ENCODE data around the gene KLHL36.

Gene KLHL36

DNA sequence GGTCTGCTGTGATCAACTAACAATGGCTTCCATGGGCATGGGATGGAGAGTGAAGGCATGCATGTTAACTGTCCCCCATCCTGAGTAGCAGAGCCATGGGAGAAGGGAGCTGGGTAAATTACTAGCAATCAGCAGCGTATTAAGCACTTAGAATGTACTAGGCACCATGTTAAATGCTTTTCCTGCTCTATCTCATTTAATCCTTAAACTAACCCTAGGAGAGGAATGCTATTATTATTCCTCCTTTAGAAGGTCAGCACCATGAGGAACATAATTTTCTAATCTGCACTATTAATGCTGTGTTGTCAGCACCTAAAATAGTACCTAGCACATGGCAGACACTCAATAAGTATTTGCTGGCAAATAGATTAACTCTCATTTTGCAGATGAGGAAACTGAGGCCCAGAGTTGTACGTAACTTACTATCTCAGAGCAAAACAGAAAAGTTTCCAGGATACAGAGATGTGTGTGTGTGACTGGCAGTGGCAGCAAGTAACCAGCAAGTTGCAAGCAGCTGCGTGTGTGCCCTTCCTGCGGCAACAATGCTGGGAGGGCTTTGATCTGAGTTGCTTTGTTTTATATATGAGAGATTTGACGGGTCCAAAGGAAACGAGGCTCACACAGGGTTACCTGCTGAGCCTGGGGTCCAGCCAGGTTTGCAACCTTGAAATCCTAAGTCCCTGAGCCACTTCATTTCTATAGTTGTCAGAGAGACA lies 6.5 kb upstream of the KLHL36 start:
- DNase-seq (ENCODE audit: low read depth, low spot score) = no peak

- DNase-seq (ENCODE audit: low read depth, low spot score) = no peak
Observed at GRCh38 chr16:84643180-84643583, 5.1 kb upstream of the KLHL36 start.

DNA sequence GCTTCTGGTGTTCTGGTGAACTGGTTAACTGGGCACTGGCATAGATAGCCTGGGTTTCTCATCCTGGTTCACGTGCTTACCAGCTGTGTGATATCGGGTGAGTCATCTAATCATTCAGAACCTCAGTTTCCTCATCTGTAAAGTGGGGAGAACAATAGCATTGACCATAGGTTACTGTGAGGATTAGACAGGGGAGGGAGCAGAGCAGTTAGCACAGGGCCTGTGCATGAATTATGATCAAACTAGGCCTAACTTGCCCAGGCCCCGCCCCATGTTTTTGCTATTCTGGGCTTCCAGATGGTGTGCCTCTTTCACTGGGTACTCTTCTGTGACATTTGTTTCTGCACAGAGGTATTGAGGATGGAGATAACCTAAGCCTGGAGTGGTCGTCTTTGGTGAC lies 4.6 kb upstream of the KLHL36 start:
- DNase-seq (ENCODE audit: low read depth, low spot score) = no peak

GRCh38 chr16:84648595-84649510 lies 542 bp downstream of the KLHL36 start:
- no peak for DNase-seq (ENCODE audit: low read depth, low spot score)

- no peak for DNase-seq (ENCODE audit: low read depth, low spot score)
Observed at GRCh38 chr16:84649511-84649861, 1.2 kb downstream of the KLHL36 start.

DNA sequence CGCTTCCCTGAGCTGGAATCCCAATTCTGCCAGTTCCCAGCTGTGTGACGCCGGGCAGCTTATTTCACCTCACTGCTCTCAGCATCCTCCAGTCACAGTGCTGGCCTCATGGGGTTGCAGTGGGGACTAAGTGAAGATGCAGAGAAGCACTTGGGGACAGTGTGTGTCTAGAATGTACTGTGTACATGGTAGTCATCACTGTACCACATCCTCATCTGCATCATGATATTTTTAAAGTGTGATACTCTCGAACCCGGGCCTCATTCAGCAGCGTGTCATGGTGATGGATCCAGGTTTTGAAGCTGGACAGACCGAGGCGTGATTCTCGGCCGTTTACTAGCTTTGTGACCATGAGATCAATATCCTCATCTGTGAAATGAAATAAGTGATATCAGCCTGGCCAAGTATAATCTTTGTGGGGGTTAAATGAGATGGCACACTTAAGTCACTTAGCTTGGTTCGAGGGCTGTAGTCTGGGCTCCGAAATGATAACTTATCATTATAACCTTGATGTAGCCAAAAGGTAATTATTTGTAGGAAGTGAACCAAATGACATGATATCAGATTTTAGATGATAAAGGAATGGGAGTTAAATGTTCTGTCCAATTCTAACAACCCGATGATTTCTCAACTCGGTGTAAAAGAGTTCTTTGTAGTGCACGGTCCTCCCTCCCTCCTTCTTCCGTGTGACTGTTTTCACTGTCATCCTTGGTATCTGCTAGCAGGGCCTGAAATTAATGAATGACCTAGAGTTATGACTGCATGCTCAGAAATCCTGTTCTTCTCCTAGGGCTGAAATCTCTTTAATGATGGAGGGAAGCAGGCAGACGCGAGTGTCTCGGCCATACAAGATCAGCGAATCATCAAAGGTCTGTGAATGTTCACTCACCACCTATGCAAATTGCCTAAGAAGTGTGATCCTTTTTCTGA lies 2.0 kb downstream of the KLHL36 start:
- DNase-seq (ENCODE audit: low read depth, low spot score) = no peak

- no peak for DNase-seq (ENCODE audit: low read depth, low spot score)
Observed at GRCh38 chr16:84652566-84652965, 4.3 kb downstream of the KLHL36 start.

DNA sequence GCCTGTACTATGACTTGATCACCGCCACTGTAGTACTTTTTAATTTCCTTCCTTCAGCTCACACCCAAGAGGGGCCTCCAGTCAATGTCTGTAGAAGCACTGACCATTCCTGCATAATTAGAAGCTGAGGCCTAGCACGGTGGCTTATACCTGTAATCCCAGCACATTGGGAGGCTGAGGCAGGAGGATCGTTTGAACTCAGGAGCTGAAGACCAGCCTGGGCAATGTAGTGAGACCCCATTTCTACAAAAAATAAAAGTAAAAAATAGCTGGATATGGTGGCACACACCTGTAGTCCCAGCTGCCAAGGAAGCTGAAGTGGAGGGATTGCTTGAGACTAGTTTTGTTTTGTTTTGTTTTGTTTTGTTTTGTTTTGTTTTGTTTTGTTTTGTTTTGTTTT lies 5.9 kb downstream of the KLHL36 start:
- DNase-seq (ENCODE audit: low read depth, low spot score) = no peak

- DNase-seq (ENCODE audit: low read depth, low spot score) = no peak
Observed at GRCh38 chr16:84654998-84655397, 6.7 kb downstream of the KLHL36 start.

DNA sequence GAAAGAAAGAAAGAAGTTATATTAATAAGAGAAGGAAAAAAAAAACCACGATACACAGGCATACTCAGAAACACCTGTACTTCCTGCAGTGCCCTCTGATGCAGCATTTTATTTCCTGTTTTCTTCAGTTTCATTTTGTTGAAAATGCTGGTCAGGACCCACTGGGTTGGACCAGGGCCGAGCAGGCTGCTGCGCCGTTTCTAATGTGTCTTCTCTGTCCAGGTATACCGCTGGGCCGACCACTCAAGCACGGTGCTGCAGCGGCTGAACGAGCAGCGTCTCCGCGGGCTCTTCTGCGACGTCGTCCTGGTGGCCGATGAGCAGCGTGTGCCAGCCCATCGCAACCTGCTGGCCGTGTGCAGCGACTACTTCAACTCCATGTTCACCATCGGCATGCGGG lies 8.3 kb downstream of the KLHL36 start:
- no peak for DNase-seq (ENCODE audit: low read depth, low spot score)

DNA sequence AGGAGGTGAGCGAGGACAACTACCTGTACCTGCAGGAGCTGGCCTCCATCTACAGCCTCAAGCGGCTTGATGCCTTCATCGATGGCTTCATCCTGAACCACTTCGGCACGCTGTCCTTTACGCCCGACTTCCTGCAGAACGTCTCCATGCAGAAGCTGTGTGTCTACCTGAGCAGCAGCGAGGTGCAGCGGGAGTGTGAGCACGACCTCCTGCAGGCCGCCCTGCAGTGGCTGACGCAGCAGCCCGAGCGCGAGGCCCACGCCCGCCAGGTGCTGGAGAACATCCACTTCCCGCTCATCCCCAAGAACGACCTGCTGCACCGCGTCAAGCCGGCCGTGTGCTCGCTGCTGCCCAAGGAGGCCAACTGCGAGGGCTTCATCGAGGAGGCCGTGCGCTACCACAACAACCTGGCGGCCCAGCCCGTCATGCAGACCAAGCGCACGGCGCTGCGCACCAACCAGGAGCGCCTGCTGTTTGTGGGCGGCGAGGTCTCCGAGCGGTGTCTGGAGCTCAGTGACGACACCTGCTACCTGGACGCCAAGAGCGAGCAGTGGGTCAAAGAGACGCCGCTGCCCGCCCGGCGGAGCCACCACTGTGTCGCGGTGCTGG lies 9.0 kb downstream of the KLHL36 start:
- DNase-seq (ENCODE audit: low read depth, low spot score) = no peak

GRCh38 chr16:84658690-84659089 lies 10.4 kb downstream of the KLHL36 start:
- no peak for DNase-seq (ENCODE audit: low read depth, low spot score)

GRCh38 chr16:84659656-84660300 lies 11.5 kb downstream of the KLHL36 start:
- DNase-seq (ENCODE audit: low read depth, low spot score) = no peak

DNA sequence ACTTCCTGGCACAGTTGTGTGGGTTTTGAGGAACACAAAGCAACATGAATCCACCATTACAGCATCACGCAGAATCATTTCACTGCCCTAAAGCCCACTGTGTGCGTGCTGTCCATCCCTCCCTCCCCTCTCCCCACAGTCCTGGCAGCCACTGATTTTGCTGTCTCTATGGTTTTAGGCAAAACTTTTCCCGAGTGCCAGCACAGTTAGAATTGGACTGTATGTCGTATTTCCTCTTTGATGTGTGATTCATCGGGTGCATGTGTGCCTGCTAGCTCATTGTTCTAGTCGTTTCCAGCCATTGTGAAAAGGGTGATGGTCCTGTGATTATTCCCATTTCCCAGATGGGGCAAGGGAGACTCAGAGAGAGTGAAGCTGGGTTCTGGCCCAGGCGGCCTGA lies 12.7 kb downstream of the KLHL36 start:
- no peak for DNase-seq (ENCODE audit: low read depth, low spot score)

GRCh38 chr16:84661418-84662060 lies 13.2 kb downstream of the KLHL36 start:
- DNase-seq (ENCODE audit: low read depth, low spot score) = no peak

DNA sequence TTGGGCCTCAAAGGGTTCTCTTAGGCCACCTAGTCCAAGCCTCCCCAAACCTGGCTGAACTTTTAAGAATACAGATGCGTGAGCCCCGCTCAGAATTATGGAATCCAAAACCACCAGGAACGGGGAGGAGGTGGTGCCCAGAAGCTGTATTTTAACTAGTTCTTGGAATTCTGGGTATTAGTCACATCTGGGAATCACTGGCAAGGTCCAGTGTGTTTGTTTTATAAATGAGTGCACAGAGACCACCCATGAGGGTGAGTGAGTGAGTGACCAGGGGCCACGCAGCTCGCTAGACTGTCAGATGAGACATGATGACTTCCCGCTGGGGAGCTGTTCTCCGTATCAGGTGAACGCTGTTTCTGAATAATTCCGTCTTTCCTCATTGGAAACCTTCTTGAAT lies 14.2 kb downstream of the KLHL36 start:
- DNase-seq (ENCODE audit: low read depth, low spot score) = no peak

DNA sequence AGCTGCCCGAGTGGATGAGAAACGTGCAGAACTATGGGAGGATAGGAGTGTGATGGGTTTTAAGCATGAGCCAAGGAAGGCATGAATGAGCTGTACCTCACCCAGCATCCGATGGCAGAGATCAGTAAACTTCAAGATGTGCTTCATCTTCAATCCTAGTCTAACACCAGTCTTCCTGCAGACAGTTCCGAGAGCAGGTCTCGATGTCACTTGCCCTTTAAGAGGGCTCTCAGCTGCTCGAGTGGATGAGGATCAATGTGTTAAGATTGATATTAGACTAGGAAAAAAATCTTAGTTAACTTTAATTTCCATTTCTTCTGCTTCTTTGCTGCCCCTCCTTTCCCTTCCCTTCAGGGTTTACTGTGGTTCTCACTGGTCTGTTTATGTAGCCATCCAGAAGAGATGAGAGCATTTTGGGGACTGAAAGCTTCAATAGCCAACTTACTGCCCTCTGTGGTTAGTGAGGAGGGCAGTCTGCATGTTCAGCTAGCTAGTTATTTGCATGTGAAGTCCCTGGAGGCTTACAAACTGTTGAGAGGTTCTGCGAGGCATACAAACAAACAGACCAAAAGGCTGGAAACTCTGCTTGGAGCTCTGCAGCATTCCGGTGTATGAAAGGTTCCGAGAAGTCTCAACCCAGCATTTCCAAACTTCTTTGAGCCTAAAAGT lies 15.3 kb downstream of the KLHL36 start:
- no peak for DNase-seq (ENCODE audit: low read depth, low spot score)

- no peak for DNase-seq (ENCODE audit: low read depth, low spot score)
Observed at GRCh38 chr16:84665359-84665758, 17.0 kb downstream of the KLHL36 start.

GRCh38 chr16:84665843-84666242 lies 17.5 kb downstream of the KLHL36 start:
- DNase-seq (ENCODE audit: low read depth, low spot score) = no peak

Measured in activated naive CD8-positive, alpha-beta T cell treated with anti-CD3 and anti-CD28 coated beads, Interleukin-2, amount 50 U/mL, for 16 hours (primary cell).